Tibial artery (tissue), 4 donors: ENCODE data around the gene SUMO3.

Source experiments
- DNase-seq, 2 donors: peaks; one replicate each; pipeline ENCODE4 v3.0.0-alpha.2; 2019
- H3K27ac ChIP-seq, 2 donors: fragments of 200-600 bp; sonication (generic) in 1 of 2; 1 replicate in 1 of 2; 2 replicates in 1 of 2; pipeline ENCODE4 v1.5.1; 2018 to 2019; ENCODE audit warnings: mild to moderate bottlenecking in 1 of 2
- H3K27me3 ChIP-seq, 2 donors: fragments of 200-600 bp; sonication (generic) in 1 of 2; one replicate each; pipeline versions ENCODE4 v1.5.1 to v1.6.0; 2016 to 2019
- H3K36me3 ChIP-seq, 3 donors: fragments of 200-600 bp; sonication (generic) in 2 of 3; one replicate each; pipeline ENCODE4 v1.5.1; 2016 to 2019; ENCODE audit warnings: mild to moderate bottlenecking in 2 of 3
- H3K4me1 ChIP-seq, 4 donors: fragments of 200-600 bp; sonication (generic) in 2 of 4; 1 replicate in 3 of 4; 2 replicates in 1 of 4; pipeline ENCODE4 v1.5.1; 2016 to 2019
- H3K4me3 ChIP-seq, 2 donors: fragments of 200-600 bp; sonication (generic) in 1 of 2; 1 replicate in 1 of 2; 2 replicates in 1 of 2; pipeline ENCODE4 v1.5.1; 2018 to 2019; ENCODE audit warnings: mild to moderate bottlenecking in 2 of 2
- H3K9me3 ChIP-seq, 3 donors: fragments of 200-600 bp; sonication (generic) in 1 of 3; one replicate each; pipeline ENCODE4 v1.5.1; 2016 to 2019
- intact Hi-C: fragments of 100-400 bp; cut with DNase I; formaldehyde crosslinking; loops from one replicate; pipeline ENCODE4 v1.15.0; 2023; ENCODE audit warnings: low total_unique reads
- TF ChIP-seq, protein P1 (sequence below), 2 experiments: fragments of 200-600 bp in 1 of 2; fragments of 450-650 bp in 1 of 2; IDR thresholded peaks; one replicate each; pipeline ENCODE4 v1.5.1; 2017 to 2019; ENCODE audit warnings: antibody characterized with exemption in 2 of 2, mild to moderate bottlenecking in 1 of 2, moderate library complexity in 1 of 2

Gene SUMO3

DNA sequence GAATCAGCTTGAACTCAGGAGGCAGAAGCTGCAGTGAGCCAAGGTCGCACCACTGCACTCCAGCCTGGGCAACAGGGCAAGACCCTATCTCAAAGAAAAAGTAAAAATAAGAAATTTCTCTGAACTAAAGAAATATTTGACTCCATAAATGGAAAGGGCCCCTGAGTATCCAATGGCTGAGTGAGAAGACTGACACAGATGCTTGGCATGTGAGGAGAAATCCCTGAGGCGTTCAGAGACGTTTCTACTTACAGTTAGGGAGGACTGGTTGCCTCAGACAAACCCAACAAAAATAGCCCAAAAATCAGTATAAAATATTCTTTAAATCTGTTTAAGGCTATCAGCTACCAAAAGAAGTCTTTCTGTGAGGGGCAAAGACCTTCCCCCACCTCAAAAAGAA is 3.0 kb upstream of the SUMO3 start:
- no peak overlapping the region for H3K27ac ChIP-seq
- no peaks in the 10 kb centered on the region for H3K27me3 ChIP-seq
- intact Hi-C loops = no loop called here
- no peak for DNase-seq
- no peaks in the 10 kb centered on the region for H3K36me3 ChIP-seq
- peaks cover 0 to 22% (median 20%) of the 10 kb centered on the region in 3 donors for H3K9me3 ChIP-seq
- no peak overlapping the region for H3K4me3 ChIP-seq
- H3K4me1 ChIP-seq = peaks cover 0 to 20% (median 20%) of the 10 kb centered on the region in 4 donors
- TF ChIP-seq, protein P1, sequence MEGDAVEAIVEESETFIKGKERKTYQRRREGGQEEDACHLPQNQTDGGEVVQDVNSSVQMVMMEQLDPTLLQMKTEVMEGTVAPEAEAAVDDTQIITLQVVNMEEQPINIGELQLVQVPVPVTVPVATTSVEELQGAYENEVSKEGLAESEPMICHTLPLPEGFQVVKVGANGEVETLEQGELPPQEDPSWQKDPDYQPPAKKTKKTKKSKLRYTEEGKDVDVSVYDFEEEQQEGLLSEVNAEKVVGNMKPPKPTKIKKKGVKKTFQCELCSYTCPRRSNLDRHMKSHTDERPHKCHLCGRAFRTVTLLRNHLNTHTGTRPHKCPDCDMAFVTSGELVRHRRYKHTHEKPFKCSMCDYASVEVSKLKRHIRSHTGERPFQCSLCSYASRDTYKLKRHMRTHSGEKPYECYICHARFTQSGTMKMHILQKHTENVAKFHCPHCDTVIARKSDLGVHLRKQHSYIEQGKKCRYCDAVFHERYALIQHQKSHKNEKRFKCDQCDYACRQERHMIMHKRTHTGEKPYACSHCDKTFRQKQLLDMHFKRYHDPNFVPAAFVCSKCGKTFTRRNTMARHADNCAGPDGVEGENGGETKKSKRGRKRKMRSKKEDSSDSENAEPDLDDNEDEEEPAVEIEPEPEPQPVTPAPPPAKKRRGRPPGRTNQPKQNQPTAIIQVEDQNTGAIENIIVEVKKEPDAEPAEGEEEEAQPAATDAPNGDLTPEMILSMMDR (IDR thresholded peaks at IDR 0.05) = no peak

DNA sequence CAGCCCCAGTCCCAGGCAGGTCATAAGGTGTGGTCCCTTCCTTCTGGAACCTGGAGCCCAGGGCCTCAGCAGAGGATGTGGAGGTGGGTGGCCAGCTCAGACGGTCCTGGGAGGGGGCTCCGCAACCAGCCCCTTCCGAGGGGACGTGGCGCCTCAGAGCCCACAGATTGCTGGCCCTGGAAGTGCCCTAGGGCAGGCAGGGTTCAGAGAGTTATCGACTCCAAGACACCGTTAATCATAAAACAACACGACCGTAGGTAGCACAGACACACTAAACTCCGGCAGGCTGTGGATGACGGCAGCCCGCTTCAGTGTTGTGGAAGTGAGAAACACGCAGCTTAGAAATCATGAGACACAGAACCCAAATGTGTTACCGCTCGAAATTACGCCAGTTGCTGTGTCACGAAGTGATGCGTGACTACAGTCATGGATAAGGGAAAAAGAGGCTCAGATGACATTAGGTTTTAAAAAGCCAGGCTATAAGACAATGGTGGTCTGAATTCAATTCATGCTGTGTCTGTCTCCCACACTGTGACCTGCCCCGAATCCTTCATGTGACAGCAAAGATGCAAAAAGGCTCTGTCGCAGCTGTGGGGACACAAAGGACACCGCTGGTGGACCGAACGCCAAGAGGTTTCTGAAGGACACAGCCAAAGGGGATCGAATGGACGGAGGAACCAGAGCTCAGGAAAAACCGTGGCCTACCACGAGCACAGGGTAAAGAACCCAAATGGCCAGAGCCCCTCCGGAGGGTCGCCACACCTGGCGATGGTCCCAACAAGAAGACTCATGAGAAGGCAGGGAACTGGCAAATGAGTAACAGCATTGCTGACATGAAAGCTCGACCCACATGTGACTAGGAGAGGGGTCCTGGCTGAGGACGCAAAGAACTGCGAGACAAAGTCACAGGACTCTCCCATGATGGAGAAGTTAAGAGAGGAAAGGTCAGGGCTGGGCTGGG is 1.7 kb upstream of the SUMO3 start:
- intact Hi-C loops = loop anchor here (5.0 to 10.0 kb wide), 2 partner anchors 53 to 105 kb away; partner anchors contain the start of genes ITGB2 and PTTG1IP
- Histone ChIP-seq H3K27me3 (no peaks in the 10 kb centered on the region), H3K9me3 (peaks cover 0 to 22% (median 20%) of the 10 kb centered on the region in 3 donors), H3K36me3 (no peaks in the 10 kb centered on the region), H3K4me3 (no peak overlapping the region), H3K4me1 (peaks cover 0 to 20% (median 20%) of the 10 kb centered on the region in 4 donors), H3K27ac (no peak overlapping the region)
- TF ChIP-seq, protein P1 (IDR thresholded peaks at IDR 0.05) = no peak
- no peak for DNase-seq

- H3K27me3 ChIP-seq = no peaks in the 10 kb centered on the region
- TF ChIP-seq, protein P1 (IDR thresholded peaks at IDR 0.05) = no peak
- peak overlapping the region; percentile 77 to 86 for H3K27ac ChIP-seq
- peaks cover 0 to 22% (median 20%) of the 10 kb centered on the region in 3 donors for H3K9me3 ChIP-seq
- H3K36me3 ChIP-seq = peaks cover 0 to 2% (median 0%) of the 10 kb centered on the region in 3 donors
- DNase-seq = no peak
- H3K4me3 ChIP-seq = peak overlapping the region; percentile 67 to 85
- H3K4me1 ChIP-seq = peaks cover 0 to 20% (median 20%) of the 10 kb centered on the region in 4 donors
- intact Hi-C loops = loop anchor here (5.0 to 10.0 kb wide), 2 partner anchors 54 to 106 kb away; partner anchors contain the start of genes ITGB2 and PTTG1IP
These were observed 764 bp upstream of the SUMO3 start for GRCh38 chr21:44818640-44819011.

- DNase-seq = peak; percentile 82 to 95
- H3K27me3 ChIP-seq = no peaks in the 10 kb centered on the region
- peaks cover 0 to 13% (median 8%) of the 10 kb centered on the region in 3 donors for H3K36me3 ChIP-seq
- peak overlapping the region; percentile 77 to 86 for H3K27ac ChIP-seq
- TF ChIP-seq, protein P1 (IDR thresholded peaks at IDR 0.05) = no peak
- intact Hi-C loops = loop anchor here (5.0 to 10.0 kb wide), 2 partner anchors 55 to 107 kb away; partner anchors contain the start of genes ITGB2 and PTTG1IP
- peaks cover 0 to 19% (median 17%) of the 10 kb centered on the region in 3 donors for H3K9me3 ChIP-seq
- peaks cover 0 to 25% (median 20%) of the 10 kb centered on the region in 4 donors for H3K4me1 ChIP-seq
- H3K4me3 ChIP-seq = peak overlapping the region; percentile 67 to 85
These were observed 369 bp downstream of the SUMO3 start for GRCh38 chr21:44817506-44817880.

GRCh38 chr21:44816761-44817505 is 929 bp downstream of the SUMO3 start:
- TF ChIP-seq, protein P1 (IDR thresholded peaks at IDR 0.05) = no peak
- peak overlapping the region; percentile 67 to 85 for H3K4me3 ChIP-seq
- DNase-seq = no peak
- peak overlapping the region; percentile 77 to 86 for H3K27ac ChIP-seq
- peaks cover 0 to 18% (median 8%) of the 10 kb centered on the region in 3 donors for H3K36me3 ChIP-seq
- H3K27me3 ChIP-seq = no peaks in the 10 kb centered on the region
- peaks cover 0 to 14% (median 12%) of the 10 kb centered on the region in 3 donors for H3K9me3 ChIP-seq
- H3K4me1 ChIP-seq = peaks cover 0 to 25% (median 20%) of the 10 kb centered on the region in 4 donors
- intact Hi-C loops = loop anchor here (5.0 to 10.0 kb wide), 2 partner anchors 55 to 108 kb away; partner anchors contain the start of genes ITGB2 and PTTG1IP
